ENCODE data around the gene ZBED4.

ZBED4 gene

DNA sequence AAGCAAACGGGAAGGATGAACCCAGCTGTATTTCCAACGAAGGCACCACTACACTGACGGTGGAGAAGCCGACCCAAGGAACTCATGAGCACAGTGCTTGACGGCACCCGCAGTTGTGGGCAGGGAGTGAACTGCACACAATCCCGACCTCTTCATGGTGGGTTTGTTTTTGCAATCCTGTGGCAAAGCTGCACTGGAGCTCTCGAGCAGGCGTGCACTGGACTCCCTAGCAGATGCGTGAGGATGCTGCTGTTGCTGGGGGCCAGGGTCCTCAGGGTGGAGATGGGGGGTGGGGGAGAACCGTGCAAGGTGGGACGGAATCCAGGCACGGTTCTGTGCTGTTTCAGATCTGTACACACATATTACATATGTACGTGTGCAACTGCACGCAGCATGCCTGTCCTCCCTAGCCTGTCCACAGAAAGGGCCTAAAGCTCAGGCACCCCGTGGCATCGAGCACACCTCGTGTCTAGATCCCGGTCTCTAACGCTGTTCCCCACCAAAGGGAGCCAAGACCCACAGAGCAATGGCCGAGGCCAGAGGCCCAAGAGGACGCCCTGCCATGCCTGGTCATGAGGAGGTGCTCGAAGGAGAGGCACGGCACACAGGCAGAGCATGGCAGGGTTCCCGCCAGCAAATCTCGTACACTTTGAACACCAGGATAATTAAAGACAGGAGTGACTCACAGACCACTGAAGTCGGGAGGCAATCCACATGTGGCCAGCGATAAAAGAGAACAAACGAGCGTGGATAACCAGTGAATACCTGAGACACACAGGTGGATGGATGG, 47.0 kb downstream of the ZBED4 start:
- no peak for DNase-seq (ENCODE audit: low read depth in 2 of 2)

DNA sequence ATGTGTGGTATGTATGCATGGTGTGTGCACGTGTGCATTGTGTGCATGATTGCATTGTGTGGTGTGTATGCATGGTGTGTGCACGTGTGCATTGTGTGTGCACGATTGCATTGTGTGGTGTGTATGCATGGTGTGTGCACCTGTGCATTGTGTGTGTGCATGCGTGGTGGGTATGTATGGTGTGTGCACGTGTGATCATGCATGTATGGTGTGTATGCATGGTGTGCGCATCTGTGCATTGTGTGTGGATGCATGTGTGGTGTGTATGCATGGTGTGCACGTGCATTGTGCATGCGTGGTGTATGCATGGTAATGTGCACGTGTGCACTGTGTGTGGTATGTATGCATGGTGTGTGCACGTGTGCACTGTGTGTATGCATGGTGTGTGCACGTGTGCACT, 47.8 kb downstream of the ZBED4 start:
- DNase-seq (ENCODE audit: low read depth in 2 of 2), result no peak

DNA sequence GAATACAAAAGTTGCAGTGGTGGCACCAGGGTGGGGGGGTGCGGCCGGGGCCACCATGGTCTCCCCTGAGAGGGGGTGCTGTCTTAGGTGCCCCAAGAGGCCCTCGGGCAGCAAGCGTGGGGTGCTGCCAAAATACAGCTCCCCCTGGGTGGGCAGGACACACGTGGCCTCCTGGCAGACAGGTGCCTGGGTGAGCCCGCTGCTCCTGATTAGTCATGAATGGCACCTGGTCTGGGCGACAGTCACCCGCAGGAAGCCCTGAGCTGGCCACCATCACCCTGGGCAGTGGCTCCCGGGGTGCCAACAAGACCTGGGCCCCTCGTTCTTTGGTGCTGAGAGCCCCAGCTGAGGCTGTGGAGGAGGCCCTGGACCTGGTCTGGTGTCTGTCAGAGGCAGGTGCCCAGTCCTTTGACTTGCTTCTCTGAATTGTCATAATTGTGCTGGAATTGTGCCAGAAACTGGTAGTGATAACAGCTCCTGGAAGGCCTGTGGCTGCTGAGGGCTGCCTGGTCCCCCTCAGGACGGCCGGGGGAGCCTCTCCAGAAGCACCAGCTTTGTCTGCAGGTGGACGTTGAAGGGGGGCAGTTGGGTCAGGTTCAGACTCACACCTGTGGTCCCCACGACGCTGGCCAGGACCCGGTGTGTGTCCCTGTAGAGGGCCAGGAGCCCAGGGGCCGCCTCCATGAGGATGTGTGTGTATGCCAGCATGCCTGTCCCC, 49.8 kb downstream of the ZBED4 start:
- DNase-seq (ENCODE audit: low read depth in 2 of 2), result no peak

DNA sequence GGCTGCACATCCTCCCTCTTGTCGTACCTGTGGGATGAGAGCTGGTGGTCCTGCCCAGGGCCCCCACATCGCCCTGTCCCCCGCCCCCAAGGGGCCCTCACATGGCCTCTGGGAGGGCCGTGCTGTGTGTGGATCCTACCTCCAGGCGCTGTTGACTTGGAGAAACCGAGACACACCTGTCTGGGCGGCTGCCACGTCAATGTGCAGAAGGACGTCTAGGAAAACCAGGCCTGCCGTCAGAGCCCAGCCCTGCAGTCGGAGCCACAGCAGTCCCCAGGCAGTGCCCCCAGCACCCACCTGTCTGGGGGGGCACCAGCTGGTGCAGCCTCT, 50.4 kb downstream of the ZBED4 start:
- no peak for DNase-seq (ENCODE audit: low read depth in 2 of 2)

DNA sequence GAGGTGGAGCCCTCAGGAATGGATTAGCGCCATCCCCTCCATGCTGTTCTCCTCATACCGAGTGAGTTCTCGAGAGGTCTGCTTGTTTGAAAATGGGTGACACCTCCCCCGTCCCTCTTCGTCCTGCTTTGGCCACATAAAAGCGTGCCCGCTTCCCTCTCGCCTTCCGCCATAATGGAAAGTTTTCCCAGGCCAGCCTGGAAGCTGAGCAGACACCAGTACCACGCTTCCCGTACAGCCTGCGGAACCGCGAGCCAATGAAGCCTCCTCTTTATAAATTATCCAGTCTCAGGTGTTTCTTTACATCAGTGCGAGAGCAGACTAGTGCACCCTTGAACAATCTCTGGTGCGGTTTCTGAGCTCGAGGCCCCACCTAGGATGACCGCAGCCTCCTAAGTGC, 51.8 kb downstream of the ZBED4 start:
- no peak for DNase-seq (ENCODE audit: low read depth in 2 of 2)

DNA sequence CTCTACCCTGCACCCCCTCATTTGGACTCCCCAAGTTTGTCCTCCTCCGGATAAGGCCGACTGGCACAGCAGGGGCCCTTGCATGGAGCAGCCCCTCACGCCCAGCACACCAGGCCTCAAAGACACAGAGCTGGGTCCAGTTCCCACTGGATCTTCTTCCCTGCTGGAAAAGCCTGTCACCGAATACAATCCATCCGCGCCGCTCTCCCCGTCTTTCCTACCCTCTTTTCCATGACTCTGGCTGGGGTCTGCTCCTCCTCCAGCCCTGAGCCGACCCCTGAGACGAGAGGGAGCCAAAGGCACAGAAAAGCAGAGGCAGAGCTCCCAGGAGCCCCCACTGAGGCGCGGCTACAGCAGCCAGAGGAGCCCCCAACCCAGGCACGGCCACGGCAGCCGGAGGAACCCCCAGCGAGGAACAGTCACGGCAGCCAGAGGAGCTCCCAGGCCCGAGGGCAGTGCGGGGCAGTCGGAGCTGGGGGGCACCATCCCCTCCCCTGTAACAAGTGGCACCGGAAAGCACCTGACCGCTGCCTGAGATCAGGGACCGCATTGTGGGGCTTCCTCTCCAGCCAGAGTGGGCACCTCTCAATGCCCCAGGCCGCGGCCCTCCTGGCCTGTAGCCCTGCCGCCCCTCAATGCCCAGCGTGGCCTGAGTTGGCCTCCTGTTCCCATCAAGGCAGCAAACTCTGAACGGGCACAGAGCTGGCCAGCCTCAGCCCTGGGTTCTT, 52.6 kb downstream of the ZBED4 start:
- no peak for DNase-seq (ENCODE audit: low read depth in 2 of 2)

DNA sequence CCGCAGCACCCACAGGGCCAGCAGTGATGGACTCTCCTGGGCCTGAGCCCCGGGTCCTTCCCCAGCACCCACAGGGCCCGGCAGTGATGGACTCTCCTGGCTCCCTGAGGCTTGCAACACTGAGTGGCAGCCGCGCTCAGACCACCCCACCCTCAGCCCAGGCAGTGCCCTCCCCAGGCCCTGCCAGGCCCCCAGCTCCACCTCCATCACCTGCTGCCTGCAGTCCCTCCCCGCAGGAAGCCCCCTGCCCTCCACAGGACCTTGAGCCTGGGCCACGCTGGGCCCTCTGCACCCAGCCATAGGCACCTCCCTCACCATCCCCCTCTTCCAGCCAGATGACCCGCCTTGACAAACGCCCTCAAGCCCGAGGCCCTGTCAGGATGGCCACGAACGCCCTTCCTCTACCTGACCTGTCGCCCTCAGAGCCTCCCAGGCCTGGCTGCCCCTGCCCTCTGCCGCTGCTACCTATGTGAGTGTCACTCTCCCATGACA, 53.2 kb downstream of the ZBED4 start:
- DNase-seq (ENCODE audit: low read depth in 2 of 2), result no peak

DNA sequence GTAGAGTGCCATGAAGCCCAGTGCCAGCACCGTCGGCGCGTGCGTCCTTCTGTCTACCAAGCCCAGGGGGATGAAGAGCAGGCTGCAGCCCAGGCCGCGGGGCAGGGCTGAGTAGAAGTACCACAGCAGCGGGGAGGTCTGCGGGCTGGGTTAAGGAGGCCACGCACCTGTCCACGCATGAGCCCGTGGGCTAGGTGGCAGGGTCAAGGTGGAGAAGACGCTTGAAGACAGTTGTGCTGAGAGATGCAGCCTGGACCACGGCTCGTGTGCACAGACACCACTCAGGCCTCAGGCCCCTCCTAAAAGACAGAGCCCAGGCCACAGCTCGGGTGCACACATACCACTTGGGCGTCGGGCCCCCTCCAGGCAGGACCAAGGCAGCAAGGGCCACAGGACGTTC, 54.2 kb downstream of the ZBED4 start:
- no peak for DNase-seq (ENCODE audit: low read depth in 2 of 2)

DNA sequence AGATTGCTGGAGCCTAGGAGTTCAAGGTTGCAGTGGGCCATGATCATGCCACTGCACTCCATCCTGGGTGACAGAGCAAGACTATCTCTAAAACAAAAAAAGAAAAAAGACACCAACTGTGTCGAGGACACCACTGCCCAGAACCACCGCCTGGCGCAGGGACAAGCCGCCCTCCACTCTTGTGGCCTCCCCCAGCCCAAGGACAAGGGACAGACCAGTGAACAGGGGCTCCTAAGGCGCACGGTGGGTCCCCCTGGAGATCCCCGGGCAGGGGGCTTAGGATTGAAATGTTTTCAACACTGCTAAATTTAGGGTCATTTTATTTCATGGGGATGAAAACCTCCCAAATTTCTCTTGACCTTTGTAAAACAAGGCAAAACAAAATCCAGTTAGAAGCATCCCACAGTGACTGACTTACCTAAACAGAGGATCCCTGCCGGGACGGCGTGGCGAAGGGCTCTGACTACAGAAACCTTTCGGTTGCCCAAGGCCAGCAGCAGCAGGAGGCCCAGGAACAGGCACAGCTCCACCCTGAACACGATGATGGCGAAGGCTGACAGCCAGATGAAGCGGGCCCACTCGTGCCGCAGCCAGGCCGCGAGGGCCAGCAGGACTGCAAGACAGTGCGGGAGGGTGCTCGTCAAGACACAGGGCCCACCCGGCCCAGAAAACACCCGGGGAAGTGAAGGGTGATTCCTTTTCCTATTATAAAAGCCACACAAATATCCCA, 56.0 kb downstream of the ZBED4 start:
- no peak for DNase-seq (ENCODE audit: low read depth in 2 of 2)

DNA sequence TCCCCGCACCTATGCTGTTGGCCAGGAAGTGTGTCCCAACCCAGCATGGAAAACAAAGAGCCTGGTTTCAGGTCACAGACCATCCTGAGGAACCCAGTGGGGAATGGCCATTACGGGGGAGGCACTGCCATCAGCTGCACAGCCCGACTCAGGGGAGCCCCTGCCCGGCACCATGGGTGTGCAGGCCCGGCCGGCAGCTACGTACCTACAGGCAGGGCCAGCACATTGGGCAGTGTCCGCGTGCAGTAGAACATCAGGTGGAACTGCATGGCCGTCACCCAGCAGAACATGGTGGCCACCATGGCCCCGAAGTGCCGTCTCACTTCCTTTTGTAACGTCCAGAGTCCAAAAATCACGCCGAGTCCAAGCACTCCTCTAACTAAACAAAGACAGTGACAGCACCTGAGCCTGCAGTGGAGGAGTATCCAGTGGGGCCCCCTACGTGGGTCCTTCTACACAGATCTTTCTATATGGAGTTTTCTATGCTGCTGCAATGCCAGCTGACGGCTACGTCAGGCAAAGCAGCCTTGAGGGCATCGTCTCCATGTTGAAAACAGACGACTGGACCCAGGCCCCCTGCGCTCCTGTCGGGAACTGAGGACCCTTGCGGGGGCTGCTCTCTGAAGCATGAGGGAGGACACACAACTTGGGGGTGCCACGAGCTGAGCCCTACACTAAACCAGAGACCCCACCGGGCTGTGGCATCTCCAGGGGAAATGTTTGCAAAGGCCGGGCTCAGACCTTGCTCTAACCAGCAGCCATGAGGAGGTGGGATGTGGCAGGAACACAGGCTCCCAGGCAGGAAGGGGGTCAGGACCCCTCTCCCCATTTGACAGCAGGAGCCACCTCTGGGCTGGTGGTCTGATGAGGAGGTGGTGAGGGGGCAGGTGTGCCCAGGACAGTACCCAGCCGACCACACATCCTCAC, 56.8 kb downstream of the ZBED4 start:
- DNase-seq (ENCODE audit: low read depth in 2 of 2), result no peak

DNA sequence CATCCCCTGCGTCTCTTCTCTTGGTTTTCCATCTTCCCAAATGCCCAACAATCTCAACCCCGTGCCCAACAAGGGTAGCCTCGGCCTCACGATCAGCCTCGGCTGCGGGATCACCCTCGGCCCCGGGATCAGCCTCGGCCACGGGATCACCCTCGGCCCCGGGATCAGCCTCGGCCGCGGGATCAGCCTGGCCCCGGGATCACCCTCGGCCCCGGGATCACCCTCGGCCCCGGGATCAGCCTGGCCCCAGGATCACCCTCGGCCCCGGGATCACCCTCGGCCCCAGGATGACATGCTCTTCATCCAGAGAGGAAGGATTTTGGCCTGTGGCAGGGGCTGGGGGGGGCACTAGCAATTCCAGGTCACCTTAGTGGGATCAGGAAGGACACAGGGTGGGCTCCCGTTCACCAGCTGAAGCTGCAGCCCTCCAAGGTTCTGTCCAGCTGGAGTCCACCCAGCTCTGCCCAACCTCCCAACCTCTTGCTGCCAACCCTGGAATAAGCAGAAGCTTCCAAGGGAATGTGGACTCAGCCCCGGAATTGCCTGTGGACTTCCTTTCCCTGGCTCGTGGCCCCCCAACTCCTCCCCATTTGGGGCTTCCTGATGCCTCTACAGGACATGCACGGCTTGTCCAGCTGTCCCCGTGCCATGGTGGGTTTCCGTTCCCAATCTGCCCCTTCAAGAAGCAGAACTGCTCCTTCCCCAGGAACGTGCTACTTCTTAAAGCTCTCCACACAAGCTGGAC, 58.4 kb downstream of the ZBED4 start:
- no peak for DNase-seq (ENCODE audit: low read depth in 2 of 2)

DNA sequence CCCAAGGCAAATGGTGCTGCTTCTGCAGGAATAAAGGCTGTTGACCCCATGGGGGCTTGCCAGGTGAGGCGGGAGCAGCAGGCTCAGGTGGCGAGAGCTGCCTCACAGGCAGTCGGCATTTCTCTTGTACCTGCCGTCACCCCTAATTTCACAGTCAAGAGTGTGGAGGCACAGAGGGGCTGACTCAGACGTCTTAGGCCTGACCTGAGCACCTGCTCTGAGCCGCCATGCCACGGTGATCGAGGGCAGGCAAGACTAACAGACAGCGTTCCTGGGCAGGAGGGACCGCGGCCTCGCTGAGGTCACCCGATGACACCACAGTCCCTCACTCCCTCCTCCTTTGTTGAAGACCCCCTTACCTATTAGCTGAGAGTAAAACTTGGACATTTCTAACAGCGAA, 59.4 kb downstream of the ZBED4 start:
- DNase-seq (ENCODE audit: low read depth in 2 of 2), result no peak

DNA sequence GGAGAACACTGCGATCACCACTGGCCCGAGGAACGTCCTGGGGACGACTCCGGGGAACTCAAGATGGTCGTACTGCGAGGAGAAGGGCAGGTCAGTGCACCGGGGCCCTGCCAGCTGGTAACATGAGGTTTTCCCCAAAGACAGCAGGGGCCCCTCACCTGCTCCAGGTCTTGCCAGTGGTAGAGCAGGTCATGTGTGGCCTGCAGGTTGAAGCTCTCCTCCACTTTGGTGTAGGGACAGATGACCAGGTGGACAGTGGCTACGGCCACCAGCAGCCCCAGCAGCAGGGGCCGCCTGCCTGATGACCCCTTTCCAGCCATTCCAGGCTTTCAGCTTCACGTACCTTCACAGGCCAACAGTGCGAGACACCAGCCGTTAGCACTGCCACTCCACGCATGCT, 59.8 kb downstream of the ZBED4 start:
- DNase-seq (ENCODE audit: low read depth in 2 of 2), result no peak

DNA sequence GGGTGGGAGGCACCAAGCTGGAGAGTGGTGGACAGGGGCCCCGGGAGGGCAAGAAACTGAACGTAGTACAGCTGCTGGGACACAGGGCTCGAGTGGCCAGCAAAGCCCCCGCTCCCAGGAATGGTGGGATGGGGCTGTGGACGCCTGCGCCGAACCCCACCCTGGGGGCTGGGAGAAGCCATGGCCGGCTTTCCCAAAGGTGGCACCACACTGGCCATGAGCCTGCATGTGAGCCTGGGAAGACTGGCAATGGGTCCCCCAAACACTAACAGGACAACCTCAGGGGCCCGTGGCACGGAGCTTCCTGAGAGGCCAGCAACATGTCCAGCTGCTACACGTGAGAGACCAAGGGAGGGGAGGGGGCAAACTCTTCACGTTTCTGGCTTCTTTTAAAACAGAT, 60.6 kb downstream of the ZBED4 start:
- no peak for DNase-seq (ENCODE audit: low read depth in 2 of 2)

DNA sequence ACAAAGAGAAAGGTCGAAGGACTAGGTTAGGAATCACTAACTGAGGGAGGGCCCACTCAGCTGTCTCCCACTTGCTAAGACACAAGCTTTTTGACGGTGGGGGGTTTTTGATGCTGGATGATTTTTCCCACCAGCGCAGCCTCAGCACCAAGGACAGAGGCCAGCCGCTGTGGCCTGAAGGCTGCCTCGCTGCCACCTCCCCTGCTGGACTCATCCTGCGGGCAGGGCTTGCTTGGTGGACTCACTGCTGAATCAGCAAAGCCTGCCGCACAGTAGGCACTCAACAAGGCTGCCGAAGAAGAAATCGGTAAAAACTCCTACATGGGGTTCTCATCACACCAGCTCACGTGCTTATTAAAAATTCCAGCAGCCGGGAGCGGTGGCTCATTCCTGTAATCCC, 62.0 kb downstream of the ZBED4 start:
- DNase-seq (ENCODE audit: low read depth in 2 of 2), result no peak

DNA sequence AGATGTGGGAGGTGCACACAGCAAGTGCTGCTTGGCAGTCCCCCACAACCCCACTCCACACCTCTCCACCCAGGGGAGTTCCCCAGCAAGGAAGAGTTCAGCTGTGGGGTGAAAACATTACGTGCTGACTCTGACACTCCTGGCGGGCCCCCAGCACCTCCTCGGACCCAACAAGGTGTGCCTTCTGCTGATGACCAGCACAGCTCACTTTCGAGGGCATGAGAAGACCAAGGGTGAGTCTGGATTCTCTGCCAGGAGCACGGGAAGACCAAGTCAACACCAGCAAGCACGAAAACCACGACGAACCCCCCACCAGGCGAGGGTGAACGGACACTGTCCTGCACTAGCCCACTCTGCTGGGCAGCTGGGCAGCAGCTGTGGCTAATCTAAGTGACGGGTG, 63.2 kb downstream of the ZBED4 start:
- DNase-seq (ENCODE audit: low read depth in 2 of 2), result no peak

DNA sequence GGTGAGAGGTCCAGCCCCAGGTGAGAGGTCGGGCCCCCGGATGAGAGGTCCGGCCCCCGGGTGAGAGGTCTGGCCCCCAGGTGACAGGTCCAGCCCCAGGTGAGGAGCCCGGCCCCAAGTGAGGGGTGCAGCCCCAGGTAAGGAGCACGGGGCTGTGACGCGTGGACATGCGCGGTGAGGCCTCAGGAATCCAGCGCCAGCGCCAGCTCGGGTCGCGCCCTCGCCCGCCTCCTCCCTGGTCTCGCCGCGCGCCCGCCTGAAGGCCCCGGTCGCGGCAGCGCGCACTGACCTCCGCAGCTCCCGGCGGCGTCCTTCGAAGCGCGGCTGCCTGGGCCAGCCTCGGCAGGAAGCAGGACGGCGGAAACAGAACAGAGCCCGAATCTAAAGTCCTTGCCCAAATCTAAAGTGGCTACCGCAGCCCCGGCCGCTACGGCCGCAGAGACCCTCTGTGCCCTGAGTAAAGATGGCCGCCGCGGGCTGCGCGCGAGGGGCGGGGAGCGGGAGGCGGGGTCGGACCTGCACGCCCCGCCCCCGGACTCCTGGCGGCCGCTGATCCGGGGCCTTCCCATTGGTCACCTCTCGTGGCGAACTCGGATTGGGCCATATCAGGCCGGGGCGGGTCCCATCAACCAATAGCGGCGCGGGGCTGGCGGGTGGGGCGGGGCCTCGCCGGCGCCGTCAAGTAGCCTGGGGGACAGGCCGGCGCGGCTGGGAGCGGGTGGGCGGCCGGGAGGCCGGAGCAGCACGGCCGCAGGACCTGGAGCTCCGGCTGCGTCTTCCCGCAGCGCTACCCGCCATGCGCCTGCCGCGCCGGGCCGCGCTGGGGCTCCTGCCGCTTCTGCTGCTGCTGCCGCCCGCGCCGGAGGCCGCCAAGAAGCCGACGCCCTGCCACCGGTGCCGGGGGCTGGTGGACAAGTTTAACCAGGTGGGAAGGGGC, 64.6 kb downstream of the ZBED4 start, which contains the start of the genes ALG12 and CRELD2:
Gene ALG12 (minus strand): TSS at position 465 of the 937 bp plus-strand sequence. CDS start 4,673 bp downstream, outside the sequence.
Gene CRELD2 (plus strand): TSS at position 661 of the 937 bp plus-strand sequence. CDS start 136 bp downstream, at position 797.
- peak; percentile 93 to 96 for DNase-seq (ENCODE audit: low read depth in 2 of 2)

DNA sequence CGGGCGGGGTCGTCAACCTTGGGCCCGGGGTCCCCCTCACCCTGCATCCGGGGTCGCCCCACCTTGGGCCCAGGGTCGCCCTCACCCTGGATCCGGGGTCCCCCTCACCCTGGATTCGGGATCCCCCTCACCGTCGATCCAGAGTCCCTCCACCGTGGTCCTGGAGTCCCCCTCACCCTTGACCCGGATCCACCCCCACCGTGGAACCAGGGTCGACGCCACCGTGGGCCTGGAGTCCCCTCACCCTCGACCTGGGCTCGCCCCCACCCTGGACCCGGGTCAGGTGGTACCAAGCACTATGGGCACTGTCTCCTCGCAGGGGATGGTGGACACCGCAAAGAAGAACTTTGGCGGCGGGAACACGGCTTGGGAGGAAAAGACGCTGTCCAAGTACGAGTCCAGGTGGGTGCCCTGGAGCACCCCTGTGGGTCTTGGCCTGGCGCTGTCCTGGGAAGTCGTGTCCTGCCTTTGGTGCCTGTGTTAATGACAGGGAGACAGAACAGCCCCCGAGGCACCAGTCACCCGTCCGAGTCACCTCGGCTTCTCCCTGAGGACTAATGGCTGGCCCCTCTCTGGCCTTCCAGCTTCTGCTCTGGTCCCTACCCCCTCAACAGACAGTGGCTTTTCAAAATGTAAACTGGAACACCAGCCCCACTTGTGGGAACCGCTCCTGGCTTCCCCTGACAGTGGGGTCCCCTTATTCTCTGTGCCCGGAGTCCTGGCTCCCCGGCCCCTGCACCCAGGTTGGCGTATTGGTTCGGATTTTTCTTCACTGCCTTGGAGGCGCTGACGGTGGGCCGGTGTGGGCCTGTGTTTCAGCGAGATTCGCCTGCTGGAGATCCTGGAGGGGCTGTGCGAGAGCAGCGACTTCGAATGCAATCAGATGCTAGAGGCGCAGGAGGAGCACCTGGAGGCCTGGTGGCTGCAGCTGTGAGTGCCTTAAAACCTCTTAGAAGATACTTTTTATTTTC, 65.6 kb downstream of the ZBED4 start:
- no peak for DNase-seq (ENCODE audit: low read depth in 2 of 2)
